Activated CD4-positive, CD25-positive, alpha-beta regulatory T cell treated with anti-CD3 and anti-CD28 coated beads, Interleukin-2, amount 50 U/mL, for 72 hours (primary cell): ENCODE measurements around the gene TARBP2.

Experiments
- DNase-seq: peaks from one replicate; pipeline ENCODE4 v3.0.0; 2021

The TARBP2 gene

DNA sequence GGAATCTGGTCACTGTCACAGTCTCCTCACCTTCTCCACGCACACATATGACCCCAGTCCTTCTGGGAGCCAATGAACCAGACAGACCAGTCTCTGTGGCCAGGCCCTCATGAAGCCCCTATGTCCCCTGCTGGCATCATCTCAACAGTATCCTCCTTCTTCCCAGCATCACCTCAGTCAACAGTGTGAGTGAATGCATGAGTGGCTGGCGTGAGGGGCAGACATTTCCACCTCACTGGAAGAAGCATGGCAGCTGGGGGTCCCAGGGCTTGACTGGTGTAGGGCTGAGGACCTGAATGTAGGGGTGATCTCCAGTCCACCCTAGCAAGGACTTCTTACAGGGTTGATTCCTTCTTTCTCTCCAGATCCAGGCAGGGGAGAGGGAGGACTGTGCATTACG, 3.6 kb upstream of the TARBP2 start:
- no peak for DNase-seq

DNA sequence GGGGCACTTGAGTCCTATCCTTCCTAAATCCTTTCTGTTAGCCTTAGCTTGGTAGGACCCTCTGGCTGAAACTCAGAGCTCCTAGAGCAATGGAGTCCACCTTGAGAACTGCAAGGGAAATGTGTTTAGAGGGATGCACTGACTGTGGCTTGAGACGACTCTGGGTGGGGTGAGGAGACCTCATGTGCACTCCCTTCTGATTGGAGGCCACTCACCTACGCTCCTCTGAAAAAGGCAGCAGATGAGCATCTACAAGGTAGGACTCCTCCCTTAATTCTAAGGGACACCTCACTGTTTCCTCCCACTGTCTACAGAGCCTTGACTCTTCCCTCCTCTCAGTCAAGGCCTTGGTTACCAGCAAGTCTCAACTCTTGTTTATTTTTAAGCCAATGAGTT, 2.9 kb upstream of the TARBP2 start:
- no peak for DNase-seq

DNA sequence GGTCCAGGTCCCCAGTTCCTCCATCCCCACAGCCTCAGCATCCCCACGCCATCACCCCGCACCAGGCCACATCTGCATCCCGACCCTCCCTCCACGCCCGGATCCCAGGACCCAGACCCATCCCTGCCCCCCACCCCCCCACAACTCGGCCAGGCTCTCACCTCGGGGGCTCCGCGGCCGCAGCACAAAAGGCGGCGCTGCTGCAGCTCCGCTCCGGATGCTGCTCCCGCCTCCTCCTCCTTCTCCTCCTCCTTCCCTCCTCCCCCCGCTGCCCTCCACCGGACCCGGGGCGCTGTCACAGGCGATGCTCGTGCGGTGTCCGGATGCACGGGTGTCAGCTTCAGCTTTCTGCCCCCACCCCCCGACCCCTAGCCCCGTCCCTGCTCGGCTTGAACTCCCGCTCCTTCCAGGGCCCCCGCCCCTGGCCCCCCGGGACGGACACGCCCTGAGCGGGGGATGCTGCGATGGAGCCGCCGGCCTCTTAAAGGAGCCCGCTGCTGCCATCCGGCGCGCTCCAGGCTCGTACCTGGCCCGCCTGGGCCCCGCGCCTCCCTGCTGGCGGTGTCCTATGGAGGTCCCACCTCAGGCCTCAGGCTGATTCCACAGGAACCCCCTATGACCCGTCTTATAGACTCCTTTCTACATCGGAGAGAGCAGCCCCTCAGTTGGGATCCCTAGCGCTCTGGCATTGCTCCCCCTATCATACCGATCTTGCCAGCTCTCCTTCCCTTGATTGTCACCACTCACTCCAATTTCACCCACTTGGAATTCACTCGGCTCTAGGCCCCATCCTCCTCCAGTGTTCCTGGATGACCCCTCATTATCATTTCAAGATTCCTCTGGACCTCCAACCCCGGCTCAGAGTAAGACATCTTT, 1.6 kb upstream of the TARBP2 start, which contains the start of gene MAP3K12:
Gene MAP3K12 (minus strand): TSS at position 193 of the 876 bp plus-strand sequence. CDS start 12,067 bp downstream, outside the sequence.
- DNase-seq, result peak; percentile 66

DNA sequence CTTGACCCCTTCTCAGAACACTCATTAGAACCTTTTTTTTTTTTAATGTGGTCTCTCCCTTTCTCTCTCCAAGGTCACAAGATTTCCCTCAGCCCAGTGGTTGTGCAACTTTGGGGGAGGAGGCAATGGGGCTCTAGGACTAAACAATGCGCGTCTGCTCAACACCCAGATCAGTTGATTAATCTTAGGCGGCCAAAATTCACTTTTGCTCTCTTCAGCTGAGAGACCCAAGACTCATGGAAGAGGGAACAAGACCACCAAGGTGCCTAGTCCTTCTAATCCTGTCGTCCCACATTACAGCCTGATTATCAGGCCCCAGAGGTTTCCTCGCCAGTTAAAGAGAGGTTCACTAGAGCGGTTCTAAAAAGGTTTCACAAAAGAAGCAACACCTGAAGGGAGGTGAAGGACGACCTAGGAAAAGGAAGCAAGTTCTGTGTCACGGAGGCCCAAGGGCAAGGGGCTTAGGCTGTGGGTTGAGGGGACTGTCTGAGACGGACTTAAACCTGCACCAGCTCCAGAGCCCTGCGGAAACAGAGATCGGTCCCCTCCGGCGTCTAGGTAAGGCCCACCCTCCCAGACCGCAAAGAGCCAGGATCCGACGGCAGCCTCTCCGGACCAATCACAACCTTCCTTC, 824 bp upstream of the TARBP2 start:
- no peak for DNase-seq

DNA sequence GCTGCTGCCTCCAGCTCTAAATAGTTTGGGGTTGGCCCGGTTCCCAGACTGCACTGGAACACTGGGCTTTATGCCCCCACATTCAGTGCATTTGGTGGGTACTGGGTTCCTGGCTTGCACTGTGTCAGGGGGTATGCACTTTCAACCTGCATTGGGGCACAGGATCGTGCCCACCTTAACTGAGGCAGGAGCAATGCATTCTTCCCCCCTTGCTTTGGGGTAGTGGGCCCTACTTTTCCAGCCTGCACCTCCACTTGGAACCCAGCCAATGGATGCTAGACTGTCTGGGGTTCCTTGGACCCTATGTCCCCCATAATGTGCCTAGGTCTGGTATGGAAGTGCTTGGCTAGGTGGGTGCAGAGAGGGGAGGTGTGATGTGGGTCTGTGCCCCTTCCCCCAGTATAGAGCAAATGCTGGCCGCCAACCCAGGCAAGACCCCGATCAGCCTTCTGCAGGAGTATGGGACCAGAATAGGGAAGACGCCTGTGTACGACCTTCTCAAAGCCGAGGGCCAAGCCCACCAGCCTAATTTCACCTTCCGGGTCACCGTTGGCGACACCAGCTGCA, 615 bp downstream of the TARBP2 start:
- DNase-seq, result no peak

- no peak for DNase-seq
Measured at GRCh38 chr12:53502331-53502730, 1.2 kb downstream of the TARBP2 start.

DNA sequence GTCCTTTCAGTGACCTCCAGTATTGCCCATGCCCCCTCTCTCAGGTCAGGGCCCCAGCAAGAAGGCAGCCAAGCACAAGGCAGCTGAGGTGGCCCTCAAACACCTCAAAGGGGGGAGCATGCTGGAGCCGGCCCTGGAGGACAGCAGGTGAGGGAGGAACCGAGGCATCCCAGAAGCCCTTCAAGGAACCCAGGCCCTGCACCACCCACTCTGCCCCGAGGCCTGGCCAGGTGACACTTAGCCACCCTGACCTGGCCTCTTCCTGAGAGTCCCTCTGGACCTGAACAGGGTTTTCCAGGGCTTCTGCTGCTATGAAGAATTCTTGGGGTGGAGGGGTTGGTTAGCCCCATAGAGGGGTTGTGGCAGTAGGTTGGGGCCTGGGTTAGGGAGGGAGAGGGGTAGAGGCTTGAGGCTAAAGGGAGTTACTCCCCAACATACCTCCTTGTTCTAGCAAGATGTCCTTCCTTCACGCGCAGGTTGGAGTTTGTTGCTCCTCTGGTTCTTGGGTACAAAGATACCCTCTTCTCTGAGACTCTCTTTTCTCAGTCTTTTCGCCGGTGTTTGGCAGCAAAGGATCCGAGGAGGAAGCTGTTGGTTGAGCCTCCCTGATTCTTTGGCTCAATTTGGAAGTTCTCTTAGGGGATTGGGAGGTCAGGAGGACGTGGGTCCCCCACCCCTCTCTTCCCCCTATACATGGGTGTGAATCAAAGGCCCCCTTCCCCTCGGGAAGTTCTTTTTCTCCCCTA, 2.1 kb downstream of the TARBP2 start:
- no peak for DNase-seq

DNA sequence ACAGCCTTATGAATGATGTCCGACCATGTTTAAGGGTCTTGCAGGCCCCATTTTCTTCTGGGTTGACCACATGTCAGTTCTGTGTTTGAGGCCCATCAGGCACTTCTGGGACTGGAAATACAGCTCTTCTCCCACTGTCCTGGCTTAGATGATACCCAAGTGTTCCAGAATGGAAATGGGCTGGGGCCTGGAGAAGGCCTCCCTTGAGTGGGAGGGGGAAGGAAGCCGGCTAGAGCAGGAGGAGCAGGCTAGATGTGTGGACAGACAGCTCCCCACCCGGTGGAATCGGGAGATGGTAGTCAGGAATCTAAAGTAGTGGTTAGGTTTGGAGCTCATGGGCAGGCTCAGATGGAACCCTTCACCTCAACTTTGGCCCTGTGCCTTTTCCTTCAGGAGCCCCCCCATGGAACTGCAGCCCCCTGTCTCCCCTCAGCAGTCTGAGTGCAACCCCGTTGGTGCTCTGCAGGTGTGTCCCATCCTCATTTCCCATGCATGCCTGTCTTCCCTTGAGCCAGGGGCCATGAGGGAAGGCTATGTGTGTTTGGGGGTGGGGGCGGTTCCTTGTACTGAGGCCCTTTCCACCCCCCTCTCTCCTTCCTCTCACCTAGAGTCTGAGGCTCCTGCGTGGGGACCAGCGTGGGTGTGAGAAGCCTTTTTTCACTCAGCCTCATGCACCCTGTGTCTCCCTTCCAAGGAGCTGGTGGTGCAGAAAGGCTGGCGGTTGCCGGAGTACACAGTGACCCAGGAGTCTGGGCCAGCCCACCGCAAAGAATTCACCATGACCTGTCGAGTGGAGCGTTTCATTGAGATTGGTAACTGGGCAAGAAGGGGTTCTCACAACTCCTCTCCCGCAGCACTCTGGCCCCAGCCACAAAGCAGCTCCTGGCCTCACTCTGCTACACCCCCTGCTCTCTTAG, 3.2 kb downstream of the TARBP2 start:
- DNase-seq, result no peak

DNA sequence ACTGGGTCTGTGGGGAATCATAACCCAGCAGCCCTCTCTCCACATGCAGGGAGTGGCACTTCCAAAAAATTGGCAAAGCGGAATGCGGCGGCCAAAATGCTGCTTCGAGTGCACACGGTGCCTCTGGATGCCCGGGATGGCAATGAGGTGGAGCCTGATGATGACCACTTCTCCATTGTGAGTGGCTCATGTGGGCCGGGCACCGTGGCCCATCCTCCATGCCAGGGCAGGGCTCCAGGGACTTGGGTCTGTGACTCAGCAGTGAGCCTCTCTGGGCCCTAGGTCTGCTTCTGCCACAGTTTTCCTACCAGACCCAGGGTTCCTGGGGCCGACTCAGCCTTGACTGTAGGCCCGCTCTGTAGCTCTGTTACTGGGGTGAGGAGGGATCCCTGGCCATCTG, 4.0 kb downstream of the TARBP2 start:
- no peak for DNase-seq

- no peak for DNase-seq
Measured at GRCh38 chr12:53505555-53506449, 4.7 kb downstream of the TARBP2 start.

- DNase-seq, result no peak
Measured at GRCh38 chr12:53506450-53506785, 5.3 kb downstream of the TARBP2 start.

GRCh38 chr12:53506881-53507602, 6.0 kb downstream of the TARBP2 start, which contains the start of gene NPFF:
Gene NPFF, minus strand, starts transcription at chr12:53507484. Its CDS starts 10 bp downstream, at chr12:53507474.
- DNase-seq, result no peak

GRCh38 chr12:53507603-53507885, 6.5 kb downstream of the TARBP2 start:
- DNase-seq, result no peak

DNA sequence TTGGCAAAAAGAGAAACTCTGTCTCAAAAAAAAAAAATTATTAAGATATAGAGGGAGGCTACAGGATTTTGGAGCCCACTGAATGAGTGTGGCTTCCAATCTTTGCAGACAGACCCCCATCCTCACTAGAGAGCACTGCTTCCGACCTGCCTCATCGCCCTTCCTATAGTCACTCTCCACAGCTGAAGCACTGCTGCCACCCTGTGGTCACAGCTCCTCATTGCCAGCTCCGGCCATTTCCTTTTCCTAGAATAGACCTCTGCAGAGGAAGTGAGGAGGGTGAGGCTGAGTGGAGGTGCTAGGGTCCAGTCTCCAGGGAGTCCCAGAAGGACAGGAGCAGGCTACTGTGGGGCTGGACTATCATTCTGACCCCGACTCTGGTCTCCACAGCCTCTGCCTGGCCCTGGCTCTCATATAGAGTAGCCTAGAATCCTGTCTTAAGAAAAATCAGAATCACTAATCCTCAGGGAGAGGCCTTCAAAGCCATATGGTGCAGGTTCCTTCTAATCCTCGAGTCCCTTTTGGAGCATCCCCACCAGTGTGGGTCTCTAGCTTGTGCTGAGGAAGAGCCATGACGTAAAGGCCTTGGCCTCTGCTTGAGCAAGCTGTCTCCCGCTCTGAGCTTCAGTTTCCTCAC, 7.6 kb downstream of the TARBP2 start:
- peak; percentile 84 for DNase-seq

DNA sequence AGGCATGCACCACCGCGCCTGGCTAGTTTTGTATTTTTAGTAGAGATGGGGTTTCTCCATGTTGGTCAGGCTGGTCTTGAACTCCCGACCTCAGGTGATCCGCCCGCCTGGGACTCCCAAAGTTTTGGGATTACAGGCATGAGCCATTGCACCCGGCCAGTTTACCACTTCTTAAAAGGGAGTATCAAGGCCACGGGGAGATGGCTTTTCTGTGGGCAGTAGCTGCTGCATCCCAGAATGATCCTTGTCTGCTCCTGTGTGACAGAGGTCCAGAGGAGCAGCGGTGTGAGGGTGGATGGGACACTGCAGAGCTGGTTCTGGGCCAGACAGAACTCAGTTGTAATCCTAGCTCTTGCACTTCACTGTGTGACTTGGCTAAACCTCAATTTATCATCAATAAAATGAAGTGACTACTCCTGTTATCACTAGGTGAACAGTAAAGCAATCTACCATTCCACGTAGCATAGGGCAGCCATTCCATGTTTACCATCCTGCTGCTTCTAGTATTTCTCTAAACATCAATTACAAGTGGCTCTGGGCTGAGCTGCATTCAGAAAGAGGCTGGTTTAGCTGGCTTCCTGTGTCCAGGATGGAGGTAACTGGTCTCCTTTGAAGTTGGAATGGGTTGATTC, 9.2 kb downstream of the TARBP2 start:
- no peak for DNase-seq

- DNase-seq, result no peak
Measured at GRCh38 chr12:53513712-53514410, 12.8 kb downstream of the TARBP2 start.

DNA sequence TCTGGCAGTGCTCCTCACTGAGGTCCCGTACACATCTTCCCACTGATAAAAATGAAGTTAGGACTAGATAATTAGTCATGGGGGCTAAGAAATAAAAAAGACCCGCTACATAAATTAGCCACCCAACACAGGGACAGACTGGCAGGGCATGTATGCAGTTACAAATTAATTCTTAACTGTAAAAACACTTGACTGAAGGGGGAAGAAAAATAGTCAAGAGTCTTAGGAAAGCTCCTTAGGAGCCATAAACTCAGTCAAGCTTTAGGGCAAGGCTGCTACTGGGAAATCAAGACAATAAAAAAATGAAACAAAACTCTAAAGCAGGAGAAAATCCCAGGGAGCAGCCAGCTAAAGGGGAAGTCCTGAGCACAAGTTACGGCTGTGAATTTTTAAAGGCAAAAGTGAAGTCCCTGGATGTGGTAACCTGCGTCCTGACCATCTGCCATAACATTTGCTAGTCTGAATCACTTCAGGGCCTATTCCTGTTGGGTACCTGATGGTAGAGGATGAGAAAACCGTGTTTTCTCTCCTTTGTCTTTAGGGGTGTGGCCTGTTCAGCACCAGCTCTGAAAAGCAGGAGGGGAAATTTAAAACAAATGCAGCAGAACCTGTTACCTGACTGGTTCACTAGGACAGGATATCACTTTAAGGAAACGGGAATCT, 13.7 kb downstream of the TARBP2 start:
- no peak for DNase-seq

- DNase-seq, result no peak
Measured at GRCh38 chr12:53515291-53515680, 14.2 kb downstream of the TARBP2 start.
